GM12892 (cell line): ENCODE results near the gene ECE1.

ENCODE experiments used
- POLR2A ChIP-seq: IDR thresholded peaks from 2 replicates; pipeline ENCODE4 v1.6.1; 2011; ENCODE audit warnings: low read depth, low read length, control low read depth
- POLR2AphosphoS5 ChIP-seq: IDR thresholded peaks from 2 replicates; pipeline ENCODE4 v1.6.1; 2011; ENCODE audit warnings: low read depth, low read length, control low read depth
- TAF1 ChIP-seq: IDR thresholded peaks from 2 replicates; pipeline ENCODE4 v1.6.1; 2011; ENCODE audit warnings: low read depth, mild to moderate bottlenecking, control low read depth, low read length, borderline replicate concordance

GRCh38 chr1:21329209-21329844 lies 39.1 kb upstream of the ECE1 start:
- no peak for TF ChIP-seq POLR2A
- TF ChIP-seq POLR2AphosphoS5 = no peak
- no peak for TF ChIP-seq TAF1
